ENCODE results near the gene SELENOO. TPM values are rescaled to one million over a fixed set of nuclear protein-coding genes. Genes with fewer than 3 reads are reported as not detected.

Gene SELENOO
- total and polyA plus RNA-seq, 2 of the 13 experiments (the other 11 are each of a cell fraction or from before 2014, with no cell fraction given) = 14.4 to 19.0 TPM

- peak; percentile 89 for TF ChIP-seq ZHX1 (CRISPR knock-in tag; IDR thresholded peaks at IDR 0.05; ENCODE audit: low read depth)
- TF ChIP-seq CBX5 (CRISPR knock-in tag; IDR thresholded peaks at IDR 0.05; ENCODE audit: borderline replicate concordance) = peak; percentile 48; the same call in 1 of the 2 replicates
- TF ChIP-seq CHD4 (IDR thresholded peaks at IDR 0.05; ENCODE audit: borderline replicate concordance, low read length) = no peak
- TF ChIP-seq IKZF4 (CRISPR knock-in tag; IDR thresholded peaks at IDR 0.05; ENCODE audit: borderline replicate concordance, low read depth, not compliant biosample characterization) = peak; percentile 81
- peak; percentile 59; the same call in 1 of the 2 replicates for TF ChIP-seq MLXIP (CRISPR knock-in tag; IDR thresholded peaks at IDR 0.05; ENCODE audit: borderline replicate concordance)
- TF ChIP-seq PTBP1 (IDR thresholded peaks at IDR 0.05; ENCODE audit: low read depth, low read length, poor library complexity, severe bottlenecking) = no peak
- TF ChIP-seq ZNF609 (CRISPR knock-in tag; IDR thresholded peaks at IDR 0.05; ENCODE audit: borderline replicate concordance) = peak; percentile 73
- TF ChIP-seq SALL1 (CRISPR knock-in tag; IDR thresholded peaks at IDR 0.05) = no peak; the same call in 1 of the 2 replicates
- TF ChIP-seq LBX2 (CRISPR knock-in tag; IDR thresholded peaks at IDR 0.05; ENCODE audit: borderline replicate concordance) = no peak; the same call in 1 of the 2 replicates
- peak; percentile 48; the same call in 1 of the 2 replicates for TF ChIP-seq ZNF34 (CRISPR knock-in tag; IDR thresholded peaks at IDR 0.05; ENCODE audit: borderline replicate concordance)
- peak; percentile 91 for TF ChIP-seq ZBTB4 (CRISPR knock-in tag; IDR thresholded peaks at IDR 0.05; ENCODE audit: borderline replicate concordance)
These were observed 43.8 kb downstream of the SELENOO start, which contains the start of gene TUBGCP6 (continued) for GRCh38 chr22:50244420-50245213.

Measured in HepG2 (cell line).